GM23248 (cell line): ENCODE results near the gene GEN1.

Source experiments
- EZH2 ChIP-seq: fragments of 200-600 bp; sonication (generic); IDR thresholded peaks from 2 replicates; pipeline ENCODE4 v1.6.1; 2018; ENCODE audit warnings: antibody characterized with exemption, mild to moderate bottlenecking; ENCODE audit not compliant: insufficient read depth, poor library complexity, severe bottlenecking
- EZH2phosphoT487 ChIP-seq: fragments of 200-600 bp; sonication (generic); IDR thresholded peaks from 2 replicates; pipeline ENCODE4 v1.6.1; 2018; ENCODE audit warnings: antibody characterized with exemption, moderate library complexity, mild to moderate bottlenecking, low read depth; ENCODE audit not compliant: insufficient read depth

GRCh38 chr2:17827785-17828184 lies 73.8 kb downstream of the GEN1 start:
- TF ChIP-seq EZH2phosphoT487 (no peak), EZH2 (no peak)
